CD8-positive, alpha-beta memory T cell (primary cell): Measurements from ENCODE around the gene GCSH. TPM values are rescaled to one million over a fixed set of nuclear protein-coding genes. Genes with fewer than 3 reads are reported as not detected.
"Not testable (repeated sequence)": the region's sequence is repeated elsewhere in the genome, so short reads cannot be mapped to it uniquely, and the experiment has no call there.

Experiments
- CTCF ChIA-PET: fragments of 350-600 bp; sonication (Branson Sonifier 250); formaldehyde crosslinking; loops from one replicate; lab custom pipeline; 2021; ENCODE audit warnings: antibody characterized with exemption; lab: Charles Lee
- POLR2A ChIA-PET: fragments of 350-600 bp; sonication (Branson Sonifier 250); formaldehyde crosslinking; loops from one replicate; lab custom pipeline; 2021; ENCODE audit warnings: antibody characterized with exemption; lab: Charles Lee
- DNase-seq, 5 donors: peaks; one replicate each; pipeline versions ENCODE4 v3.0.0 to v3.0.0-alpha.2; 2020 to 2022; ENCODE audit warnings: mixed read lengths in 1 of 5
- H3K27ac ChIP-seq: one replicate; pipeline ENCODE4 v1.7.0; 2013; ENCODE audit warnings: low read depth, mild to moderate bottlenecking, low read length, moderate library complexity
- H3K27me3 ChIP-seq: 2 replicates; pipeline ENCODE4 v1.7.0; 2013; ENCODE audit warnings: low read length, mild to moderate bottlenecking; ENCODE audit not compliant: insufficient read depth, poor library complexity, severe bottlenecking
- H3K36me3 ChIP-seq: 2 replicates; pipeline ENCODE4 v1.7.0; 2013; ENCODE audit warnings: mild to moderate bottlenecking, low read length, moderate library complexity; ENCODE audit not compliant: insufficient read depth
- H3K4me1 ChIP-seq: 2 replicates; pipeline ENCODE4 v1.7.0; 2013; ENCODE audit warnings: mild to moderate bottlenecking, low read length, moderate library complexity; ENCODE audit not compliant: insufficient read depth
- H3K4me3 ChIP-seq: 2 replicates; pipeline ENCODE4 v1.7.0; 2013; ENCODE audit warnings: mild to moderate bottlenecking, low read length
- H3K9me3 ChIP-seq: 2 replicates; pipeline ENCODE4 v1.7.0; 2013; ENCODE audit warnings: mild to moderate bottlenecking, low read length
- H3K27ac Mint-ChIP-seq, 8 donors: one replicate each; pipeline ENCODE4 v1.8.0; 2020 to 2021; ENCODE audit warnings: mixed read lengths in 8 of 8, mild to moderate bottlenecking in 6 of 8, inconsistent platforms in 3 of 8, moderate library complexity in 3 of 8
- H3K27me3 Mint-ChIP-seq, 2 donors: one replicate each; pipeline ENCODE4 v1.8.0; 2020 to 2021; ENCODE audit warnings: mixed read lengths in 2 of 2, mild to moderate bottlenecking in 1 of 2, moderate library complexity in 1 of 2
- H3K36me3 Mint-ChIP-seq, 3 donors: one replicate each; pipeline ENCODE4 v1.8.0; 2020 to 2021; ENCODE audit warnings: mixed read lengths in 3 of 3, inconsistent platforms in 1 of 3, mild to moderate bottlenecking in 1 of 3
- H3K4me1 Mint-ChIP-seq, 3 donors: one replicate each; pipeline ENCODE4 v1.8.0; 2020 to 2021; ENCODE audit warnings: mixed read lengths in 3 of 3, inconsistent platforms in 1 of 3, mild to moderate bottlenecking in 1 of 3
- H3K4me3 Mint-ChIP-seq, 7 donors: one replicate each; pipeline ENCODE4 v1.8.0; 2020 to 2021; ENCODE audit warnings: mixed read lengths in 7 of 7, mild to moderate bottlenecking in 6 of 7, moderate library complexity in 4 of 7, inconsistent platforms in 2 of 7
- H3K9me3 Mint-ChIP-seq, 5 donors: one replicate each; pipeline ENCODE4 v1.8.0; 2020 to 2022; ENCODE audit warnings: mixed read lengths in 5 of 5, mild to moderate bottlenecking in 3 of 5, moderate library complexity in 2 of 5, inconsistent platforms in 1 of 5
- polyA plus RNA-seq: library from polyadenylated mRNA; unstranded; fragments of 300-500 nt; fragmentation: Illumina TruSeq; gene quantifications from one replicate; pipeline ENCODE4 v1.2.3, GENCODE V29; 2021
- total RNA-seq, 2 experiments: library from RNA; stranded (reverse); gene quantifications; one replicate each; pipeline ENCODE4 v1.2.3, GENCODE V29; 2021

The GCSH gene
- total and polyA plus RNA-seq, 3 experiments from 2014 or later: 9.3 to 26.0 (median 23.4) TPM

DNA sequence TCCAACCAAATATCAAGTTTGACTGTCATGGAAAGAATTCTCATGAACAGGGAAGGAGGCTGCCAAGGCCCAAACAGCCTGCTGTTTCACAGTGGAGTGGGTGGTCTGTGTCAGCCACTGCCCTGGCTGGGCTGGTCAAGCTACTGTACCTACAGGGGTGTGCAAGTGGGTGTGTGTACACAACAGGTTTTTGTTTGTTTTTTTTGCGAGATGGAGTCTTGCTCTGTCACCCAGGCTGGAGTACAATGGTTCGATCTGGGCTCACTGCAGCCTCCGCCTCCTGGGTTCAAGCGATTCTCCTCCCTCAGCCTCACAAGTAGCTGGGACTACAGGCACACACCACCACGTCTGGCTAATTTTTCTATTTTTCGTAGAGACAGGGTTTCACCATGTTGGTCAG lies 13.1 kb upstream of the GCSH start:
- H3K27ac Mint-ChIP-seq, H3K4me3 ChIP-seq, DNase-seq, H3K36me3 ChIP-seq, H3K4me1 ChIP-seq, H3K9me3 ChIP-seq, H3K36me3 Mint-ChIP-seq, POLR2A ChIA-PET, H3K27ac ChIP-seq, H3K27me3 ChIP-seq, H3K4me3 Mint-ChIP-seq, H3K9me3 Mint-ChIP-seq, H3K4me1 Mint-ChIP-seq, CTCF ChIA-PET: not testable (repeated sequence)
- peaks cover 9 to 23% of the 10 kb centered on the region in 2 donors for H3K27me3 Mint-ChIP-seq

DNA sequence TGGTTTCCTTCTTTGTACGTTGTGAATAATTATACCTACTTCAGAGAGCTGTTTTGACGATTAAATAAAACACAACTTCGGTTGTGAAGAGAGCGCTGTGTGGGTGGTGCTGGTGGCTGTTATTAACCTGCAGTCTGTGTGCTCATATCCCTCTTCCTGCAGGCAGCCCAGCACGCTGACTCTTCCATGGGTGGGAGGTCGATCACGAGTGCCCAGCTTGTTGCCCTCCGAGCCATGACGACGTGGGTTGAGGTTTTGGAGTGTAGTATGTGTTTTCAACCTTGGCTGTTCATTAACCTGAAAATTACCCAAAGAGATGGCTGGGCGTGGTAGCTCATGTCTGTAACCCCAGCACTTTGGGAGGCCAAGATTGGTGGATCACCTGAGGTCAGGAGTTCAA lies 11.3 kb upstream of the GCSH start:
- peak overlapping the region in 1 of 7 donors; percentile 24 for H3K4me3 Mint-ChIP-seq
- no peak for DNase-seq
- Histone ChIP-seq H3K9me3 (no peaks in the 10 kb centered on the region), H3K27me3 (no peaks in the 10 kb centered on the region), H3K27ac (no peak overlapping the region), H3K4me1 (no peaks in the 10 kb centered on the region), H3K36me3 (no peaks in the 10 kb centered on the region), H3K4me3 (no peak overlapping the region)
- no peaks in the 10 kb centered on the region for H3K4me1 Mint-ChIP-seq
- ChIA-PET POLR2A (no interaction called here), CTCF (no interaction called here)
- no peaks in the 10 kb centered on the region for H3K36me3 Mint-ChIP-seq
- H3K27me3 Mint-ChIP-seq: peaks cover 5 to 31% of the 10 kb centered on the region in 2 donors
- H3K9me3 Mint-ChIP-seq: no peaks in the 10 kb centered on the region
- no peak overlapping the region for H3K27ac Mint-ChIP-seq

DNA sequence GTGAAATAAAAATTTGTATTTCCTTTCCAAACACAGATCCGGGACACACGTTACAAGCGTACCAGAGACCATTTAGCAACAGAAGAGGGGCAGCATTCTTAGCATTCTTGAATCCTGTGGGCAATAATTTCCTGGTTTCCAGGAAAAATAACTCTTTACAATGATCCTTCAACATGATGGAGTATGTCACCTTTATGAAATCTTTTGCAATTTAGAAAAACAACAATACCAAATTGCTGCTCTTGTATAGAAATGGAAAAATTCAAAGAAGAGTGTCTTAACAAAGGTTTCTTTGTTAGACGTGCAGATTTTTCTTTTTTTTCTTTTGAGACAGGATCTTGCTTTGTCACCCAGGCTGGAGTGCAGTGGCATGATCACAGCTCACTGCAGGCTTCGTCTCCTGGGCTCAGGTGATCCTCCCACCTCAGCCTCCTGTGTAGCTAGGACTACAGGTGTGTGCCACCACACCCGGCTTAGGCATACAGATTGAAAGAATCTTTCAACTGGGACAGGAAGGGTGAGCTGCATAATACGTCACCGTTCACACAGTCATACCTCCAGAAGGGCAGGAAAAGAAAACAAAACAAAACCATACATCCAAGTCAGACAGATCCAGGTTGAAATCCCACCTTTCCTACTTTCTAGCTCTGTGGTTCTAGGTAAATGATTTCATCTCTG lies 10.8 kb upstream of the GCSH start:
- Histone ChIP-seq H3K9me3 (no peaks in the 10 kb centered on the region), H3K4me1 (no peaks in the 10 kb centered on the region), H3K4me3 (no peak overlapping the region), H3K36me3 (no peaks in the 10 kb centered on the region), H3K27me3 (no peaks in the 10 kb centered on the region), H3K27ac (no peak overlapping the region)
- H3K27ac Mint-ChIP-seq: peak overlapping the region in 1 of 8 donors; percentile 32
- DNase-seq: no peak
- POLR2A ChIA-PET: no interaction called here
- H3K9me3 Mint-ChIP-seq: no peaks in the 10 kb centered on the region
- H3K27me3 Mint-ChIP-seq: peaks cover 2 to 31% of the 10 kb centered on the region in 2 donors
- CTCF ChIA-PET: no interaction called here
- H3K36me3 Mint-ChIP-seq: no peaks in the 10 kb centered on the region
- no peak overlapping the region for H3K4me3 Mint-ChIP-seq
- H3K4me1 Mint-ChIP-seq: no peaks in the 10 kb centered on the region

- ChIA-PET POLR2A (no interaction called here), CTCF (no interaction called here)
- Histone ChIP-seq H3K9me3 (no peaks in the 10 kb centered on the region), H3K36me3 (no peaks in the 10 kb centered on the region), H3K4me3 (no peak overlapping the region), H3K27me3 (no peaks in the 10 kb centered on the region), H3K27ac (no peak overlapping the region), H3K4me1 (no peaks in the 10 kb centered on the region)
- no peaks in the 10 kb centered on the region for H3K4me1 Mint-ChIP-seq
- no peak overlapping the region for H3K27ac Mint-ChIP-seq
- no peaks in the 10 kb centered on the region for H3K36me3 Mint-ChIP-seq
- no peak overlapping the region for H3K4me3 Mint-ChIP-seq
- peaks cover 2 to 26% of the 10 kb centered on the region in 2 donors for H3K27me3 Mint-ChIP-seq
- no peaks in the 10 kb centered on the region for H3K9me3 Mint-ChIP-seq
- DNase-seq: no peak
Measured at GRCh38 chr16:81105946-81106345, 9.8 kb upstream of the GCSH start.

DNA sequence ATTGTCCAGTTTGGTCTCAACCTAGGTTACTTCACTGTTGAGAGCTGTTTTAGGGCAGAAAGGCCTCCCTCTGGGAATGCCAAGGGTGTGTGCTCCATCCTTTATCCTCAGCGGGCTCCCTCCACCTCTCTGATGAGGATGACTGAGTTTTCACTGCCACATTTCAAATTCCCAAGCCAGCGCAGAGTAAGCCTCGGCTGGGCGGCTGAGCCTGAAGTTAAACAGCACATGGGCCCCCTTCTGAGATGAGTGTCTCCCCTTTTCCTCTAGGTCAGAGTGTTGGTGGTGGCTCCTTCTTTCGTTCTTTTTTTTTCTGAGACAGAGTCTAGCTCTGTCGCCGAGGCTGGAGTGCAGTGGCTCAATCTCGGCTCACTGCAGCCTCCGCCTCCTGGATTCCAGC lies 5.5 kb upstream of the GCSH start:
- H3K4me3 ChIP-seq: no peak overlapping the region
- Mint-ChIP-seq H3K9me3 (no peaks in the 10 kb centered on the region), H3K36me3 (no peaks in the 10 kb centered on the region), H3K4me3 (no peak overlapping the region), H3K27ac (no peak overlapping the region), H3K4me1 (peaks cover 0 to 3% (median under 1%) of the 10 kb centered on the region in 3 donors), H3K27me3 (peaks cover 2 to 8% of the 10 kb centered on the region in 2 donors)
- no peaks in the 10 kb centered on the region for H3K36me3 ChIP-seq
- H3K27ac ChIP-seq: no peak overlapping the region
- peaks cover 6% of the 10 kb centered on the region for H3K4me1 ChIP-seq
- CTCF ChIA-PET: no interaction called here
- no peaks in the 10 kb centered on the region for H3K27me3 ChIP-seq
- no peak for DNase-seq
- H3K9me3 ChIP-seq: no peaks in the 10 kb centered on the region
- POLR2A ChIA-PET: no interaction called here

GRCh38 chr16:81099958-81100357 lies 3.8 kb upstream of the GCSH start:
- ChIA-PET CTCF (interaction anchor here (1.4 to 1.7 kb wide), 2 partner anchors 64 kb away, joined by 4 to 5 read pairs; partner anchors contain the start of gene ATMIN), POLR2A (no interaction called here)
- H3K4me1 Mint-ChIP-seq: peaks cover 2 to 10% (median 5%) of the 10 kb centered on the region in 3 donors
- Histone ChIP-seq H3K4me1 (peaks cover 9% of the 10 kb centered on the region), H3K27ac (no peak overlapping the region), H3K36me3 (no peaks in the 10 kb centered on the region), H3K27me3 (no peaks in the 10 kb centered on the region), H3K9me3 (no peaks in the 10 kb centered on the region), H3K4me3 (no peak overlapping the region)
- peaks cover 2 to 8% of the 10 kb centered on the region in 2 donors for H3K27me3 Mint-ChIP-seq
- no peaks in the 10 kb centered on the region for H3K36me3 Mint-ChIP-seq
- H3K4me3 Mint-ChIP-seq: no peak overlapping the region
- no peak overlapping the region for H3K27ac Mint-ChIP-seq
- no peak for DNase-seq
- no peaks in the 10 kb centered on the region for H3K9me3 Mint-ChIP-seq

DNA sequence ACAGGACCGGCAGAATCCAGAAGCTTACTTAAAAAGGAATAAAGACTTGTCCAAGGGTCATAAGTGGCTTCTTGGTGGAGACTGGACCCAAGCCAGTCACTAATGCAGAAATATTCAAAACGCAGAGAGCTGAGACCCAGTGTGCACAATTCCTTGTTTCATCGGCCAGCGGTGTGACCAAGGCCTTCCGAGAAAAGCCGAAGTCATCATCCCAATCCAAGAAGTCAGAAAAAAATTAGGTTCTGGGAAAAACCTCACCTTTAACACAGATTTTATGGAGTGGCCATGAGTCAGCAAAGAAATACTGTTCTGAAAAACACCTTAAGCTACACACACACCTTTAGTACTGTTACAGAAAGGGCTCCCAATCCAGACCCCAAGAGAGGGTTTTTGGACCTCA lies 1.0 kb upstream of the GCSH start:
- H3K4me1 Mint-ChIP-seq: peaks cover 5 to 14% (median 7%) of the 10 kb centered on the region in 3 donors
- no peak for DNase-seq
- Histone ChIP-seq H3K4me1 (peaks cover 9% of the 10 kb centered on the region), H3K4me3 (no peak overlapping the region), H3K36me3 (no peaks in the 10 kb centered on the region), H3K9me3 (no peaks in the 10 kb centered on the region), H3K27ac (peak overlapping the region; percentile 13), H3K27me3 (no peaks in the 10 kb centered on the region)
- ChIA-PET POLR2A (interaction anchor here (0.6 kb wide), 1 partner anchor 708 kb away, joined by 12 read pairs; no protein-coding TSS in a partner anchor), CTCF (interaction anchor here (1.1 to 1.4 kb wide), 2 partner anchors 62 to 93 kb away, joined by 3 to 4 read pairs; partner anchors contain the start of gene ATMIN)
- no peaks in the 10 kb centered on the region for H3K27me3 Mint-ChIP-seq
- no peak overlapping the region for H3K4me3 Mint-ChIP-seq
- no peak overlapping the region for H3K27ac Mint-ChIP-seq
- H3K36me3 Mint-ChIP-seq: no peaks in the 10 kb centered on the region
- no peaks in the 10 kb centered on the region for H3K9me3 Mint-ChIP-seq

DNA sequence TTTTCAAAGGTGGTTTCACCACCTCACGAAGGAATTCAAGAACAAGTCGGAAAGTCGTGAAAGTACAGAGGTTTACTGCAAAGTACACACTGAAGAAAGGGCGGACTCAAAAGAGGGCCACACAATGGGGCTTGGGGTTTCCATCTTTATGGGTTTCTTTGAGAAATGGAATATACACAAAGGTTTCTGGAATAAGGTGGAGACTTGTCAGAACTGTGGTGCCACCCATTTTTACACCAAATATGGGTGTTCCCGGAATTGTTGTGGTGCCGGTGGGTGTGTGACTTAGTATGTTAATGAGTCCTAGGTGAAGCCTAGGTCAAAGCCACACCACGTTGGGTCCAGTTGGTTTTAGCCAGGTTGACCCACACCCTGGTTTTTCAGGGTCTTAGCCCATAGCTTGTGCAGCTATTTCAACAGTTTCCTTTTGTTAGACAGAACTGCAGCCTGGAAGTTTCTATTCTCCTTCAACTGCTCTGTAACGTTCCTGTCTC lies 567 bp upstream of the GCSH start:
- H3K27me3 ChIP-seq: no peaks in the 10 kb centered on the region
- Mint-ChIP-seq H3K4me3 (peak overlapping the region; percentile 66 to 89 (median 85)), H3K4me1 (peaks cover 5 to 17% (median 7%) of the 10 kb centered on the region in 3 donors), H3K27me3 (no peaks in the 10 kb centered on the region), H3K9me3 (no peaks in the 10 kb centered on the region), H3K36me3 (peaks cover 0 to 2% (median 1%) of the 10 kb centered on the region in 3 donors), H3K27ac (peak overlapping the region; percentile 1 to 92 (median 56))
- POLR2A ChIA-PET: interaction anchor here (0.6 kb wide), 1 partner anchor 708 kb away, joined by 12 read pairs; no protein-coding TSS in a partner anchor
- no peaks in the 10 kb centered on the region for H3K9me3 ChIP-seq
- CTCF ChIA-PET: interaction anchor here (1.1 to 1.4 kb wide), 2 partner anchors 61 to 92 kb away, joined by 3 to 4 read pairs; partner anchors contain the start of gene ATMIN
- H3K36me3 ChIP-seq: no peaks in the 10 kb centered on the region
- peak overlapping the region; percentile 13 for H3K27ac ChIP-seq
- peaks cover 9% of the 10 kb centered on the region for H3K4me1 ChIP-seq
- H3K4me3 ChIP-seq: peak overlapping the region; percentile 3
- no peak for DNase-seq
